Activated T-cell treated with anti-CD3 and anti-CD28 coated beads for 1 hour (primary cell): ENCODE measurements around the gene TPCN2.

Source experiments
- DNase-seq: peaks from one replicate; pipeline ENCODE4 v3.0.0-alpha.2; 2020; ENCODE audit warnings: low read depth

The TPCN2 gene

GRCh38 chr11:69010964-69011623 lies 37.6 kb upstream of the TPCN2 start:
- peak; percentile 7 for DNase-seq

DNA sequence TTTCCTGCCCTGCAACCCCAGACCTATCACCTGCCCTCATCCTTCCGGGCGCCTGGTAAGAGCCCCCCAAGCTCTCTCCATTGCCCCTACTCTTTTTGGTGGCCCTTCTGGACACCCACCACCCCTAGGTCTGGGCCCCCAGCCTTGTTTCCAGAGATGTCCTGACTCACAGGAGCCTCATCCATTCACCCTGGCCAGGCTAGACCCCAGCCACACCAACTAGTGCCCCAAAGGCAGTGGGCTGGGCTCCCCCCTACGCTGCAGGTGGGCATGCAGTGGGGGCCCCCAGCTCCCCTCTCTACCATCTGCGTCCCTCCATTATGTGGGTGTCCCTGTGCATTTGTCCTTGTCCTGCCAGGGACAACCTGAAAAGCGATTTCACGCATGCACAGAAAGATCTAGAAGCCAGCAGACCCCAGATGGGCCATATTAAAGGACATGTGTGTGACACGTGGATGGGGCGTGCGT lies 37.1 kb upstream of the TPCN2 start:
- DNase-seq, result no peak

DNA sequence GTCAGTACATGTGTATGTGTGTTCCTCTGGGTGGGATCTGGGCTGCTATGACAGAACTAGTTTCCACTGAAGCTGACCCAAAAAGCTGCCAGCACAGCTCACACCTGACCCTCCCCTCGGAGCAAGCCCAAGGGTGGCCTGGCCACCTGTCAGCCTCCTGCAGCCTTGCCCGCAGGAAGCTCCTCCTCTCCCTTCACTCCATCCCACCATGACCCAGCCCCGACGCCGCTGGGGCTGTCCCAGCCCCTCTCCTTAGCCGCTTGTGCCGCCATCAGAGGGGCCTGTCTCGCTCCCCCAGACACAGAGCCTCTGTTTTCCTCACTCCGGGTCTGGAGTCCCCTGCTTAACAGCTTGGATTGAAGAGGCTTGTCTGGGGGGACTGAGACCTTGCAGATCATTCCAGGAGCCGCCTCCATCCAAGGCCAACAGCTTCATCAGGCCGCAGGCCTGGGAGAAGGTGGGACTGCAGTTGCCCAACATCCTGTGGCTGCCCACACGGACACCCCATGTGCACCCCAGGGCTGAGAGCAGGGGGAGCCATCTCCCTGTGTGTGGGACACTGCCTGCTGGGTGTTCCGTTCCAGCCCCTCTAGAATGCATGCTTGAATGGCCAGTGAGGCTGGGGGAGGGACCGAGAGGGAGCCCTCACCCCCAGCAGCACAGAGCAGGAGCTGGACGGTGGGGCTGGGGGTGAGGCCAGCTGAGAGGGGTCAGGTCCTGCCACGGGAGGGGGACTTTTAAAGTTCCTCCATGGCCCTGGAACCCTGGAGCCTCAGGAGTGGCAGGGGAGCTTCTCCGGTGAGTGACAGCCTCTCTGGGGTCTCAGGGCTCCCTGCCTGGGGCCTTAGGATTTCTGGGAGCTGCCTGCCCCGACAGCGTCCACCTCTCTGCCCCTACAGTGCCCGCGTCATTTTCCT lies 36.4 kb upstream of the TPCN2 start:
- DNase-seq, result no peak

GRCh38 chr11:69013009-69013951 lies 35.5 kb upstream of the TPCN2 start, which contains the start of gene MRGPRF:
Gene MRGPRF, minus strand, starts transcription at chr11:69013246. Its CDS starts 3,345 bp downstream, at chr11:69009901.
- no peak for DNase-seq

DNA sequence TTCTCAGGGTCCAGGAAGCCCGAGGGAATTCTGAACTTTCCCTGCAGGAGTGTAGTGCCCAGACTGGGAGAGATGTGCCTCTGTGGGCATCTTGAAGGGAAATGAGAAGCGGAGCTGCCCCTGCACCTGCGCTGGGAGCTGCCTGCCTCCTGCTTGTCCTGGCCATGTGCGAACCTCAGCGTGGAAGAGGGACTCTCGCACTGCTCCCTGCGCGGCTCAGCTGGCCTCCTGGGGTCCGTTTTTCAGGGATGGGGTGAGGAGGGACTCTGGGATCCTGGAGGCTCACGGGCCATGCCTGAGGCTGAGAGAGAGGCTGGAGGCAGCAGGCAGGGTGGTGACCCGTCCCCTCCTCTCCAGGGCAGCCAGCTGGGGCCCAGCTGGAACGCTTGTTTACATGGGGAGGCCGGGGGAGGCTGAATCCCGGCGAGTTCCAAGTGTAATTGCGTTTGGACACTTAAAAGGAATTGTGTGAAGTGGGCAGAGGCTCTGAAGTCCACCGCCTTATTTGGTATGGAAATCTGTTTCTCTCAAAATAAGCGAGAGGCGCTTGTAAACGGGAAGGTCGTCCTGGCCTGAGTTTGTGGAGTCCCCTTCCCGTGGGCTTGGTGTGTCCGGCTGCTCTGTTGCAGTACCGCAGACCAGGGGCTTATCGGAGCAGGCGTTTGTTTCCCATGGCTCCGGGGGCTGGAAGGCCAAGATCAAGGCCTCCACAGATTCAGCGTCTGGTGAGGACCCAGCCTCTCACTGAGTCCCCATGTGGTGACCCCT lies 34.5 kb upstream of the TPCN2 start:
- DNase-seq, result no peak

DNA sequence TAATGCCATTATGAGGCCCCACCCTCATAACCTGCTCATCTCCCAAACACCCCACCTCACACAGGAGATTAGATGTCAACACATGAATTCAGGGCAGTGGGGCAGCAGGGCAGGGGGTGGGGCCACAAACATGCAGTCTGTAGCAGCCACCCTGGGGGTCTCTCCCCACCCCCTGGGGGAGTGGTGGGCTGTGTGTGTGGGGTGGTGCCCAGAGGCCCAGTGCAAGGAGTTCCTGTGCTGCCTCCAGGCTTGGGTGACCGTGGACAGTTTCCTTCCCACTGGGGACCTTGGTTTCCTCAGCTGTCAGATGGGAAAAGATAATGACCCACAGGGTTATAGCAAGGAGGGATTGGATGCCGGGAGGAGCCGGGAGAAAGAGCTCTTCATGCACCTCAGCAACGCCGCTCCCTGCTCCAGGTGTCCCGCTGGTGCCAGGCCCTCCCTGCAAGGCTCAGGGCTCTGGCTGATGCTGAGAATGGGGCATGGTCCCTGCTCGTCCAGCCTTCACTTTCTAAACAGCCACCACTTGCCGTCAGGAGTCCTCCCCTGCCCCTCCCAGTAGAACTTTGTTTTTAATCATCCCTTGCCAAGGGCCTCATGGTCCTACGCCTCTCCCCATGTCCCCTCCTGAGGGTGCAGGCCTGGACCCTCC lies 33.7 kb upstream of the TPCN2 start:
- no peak for DNase-seq

GRCh38 chr11:69017951-69018350 lies 30.8 kb upstream of the TPCN2 start:
- no peak for DNase-seq

DNA sequence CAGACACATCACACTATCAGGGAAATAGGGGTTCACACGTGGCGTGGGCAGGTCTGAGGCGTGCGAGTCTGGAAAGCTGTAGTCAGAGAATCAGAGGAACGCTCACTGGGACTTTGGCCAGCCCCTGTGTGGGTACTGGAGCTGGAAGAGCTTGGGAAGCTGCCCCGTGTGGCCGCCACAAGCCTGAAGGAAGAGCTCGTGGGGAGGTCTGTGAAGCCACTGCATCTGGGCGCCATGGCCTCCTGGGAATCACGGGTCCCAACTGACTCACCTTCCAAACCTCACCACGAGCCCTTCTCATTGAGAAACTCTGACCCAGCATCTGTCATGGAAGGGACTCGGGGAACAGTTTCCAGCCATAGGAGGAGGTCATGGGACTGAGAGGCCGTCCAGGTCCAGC lies 29.8 kb upstream of the TPCN2 start:
- no peak for DNase-seq

- DNase-seq, result no peak
Measured at GRCh38 chr11:69022260-69022659, 26.5 kb upstream of the TPCN2 start.

DNA sequence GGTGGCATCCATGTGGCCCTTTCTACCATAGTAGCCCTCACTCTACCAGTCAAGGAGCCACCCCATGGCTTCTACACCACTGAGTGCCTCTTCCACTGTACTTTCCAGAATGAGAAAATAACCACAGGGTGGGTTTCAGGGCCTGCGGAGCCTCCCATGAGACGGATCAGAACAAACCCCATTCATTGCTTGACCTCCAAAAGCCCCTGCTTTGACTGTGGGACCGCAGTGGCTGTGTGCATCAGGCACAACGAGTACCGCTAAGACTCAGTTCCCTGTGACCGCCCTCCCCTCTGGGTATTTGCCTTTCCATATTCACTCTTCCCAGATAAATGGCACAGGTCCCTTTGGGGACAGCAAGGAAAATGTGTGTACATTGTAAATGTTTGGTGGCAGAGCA lies 24.2 kb upstream of the TPCN2 start:
- DNase-seq, result no peak

GRCh38 chr11:69027704-69028372 lies 20.9 kb upstream of the TPCN2 start:
- no peak for DNase-seq

GRCh38 chr11:69030301-69030700 lies 18.4 kb upstream of the TPCN2 start:
- no peak for DNase-seq

DNA sequence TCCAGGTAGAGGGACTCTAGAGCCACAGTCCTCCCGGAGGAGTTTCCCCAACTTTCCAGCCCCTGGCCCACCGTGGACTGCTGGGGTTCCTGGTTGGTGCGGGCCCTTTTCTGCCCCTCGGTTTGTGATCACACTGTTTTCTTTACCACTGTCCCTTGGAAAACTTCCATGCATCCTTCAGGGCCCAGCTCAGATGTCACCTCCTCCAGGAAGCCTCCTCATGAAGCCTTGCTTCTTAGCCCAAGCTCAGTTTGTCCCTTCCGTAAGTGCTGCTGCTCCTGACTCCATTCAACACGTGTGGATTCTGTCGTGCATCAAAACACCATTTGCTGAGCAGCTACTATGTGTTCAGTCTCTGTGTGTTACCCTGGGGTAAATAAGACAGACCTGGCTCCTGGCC lies 15.9 kb upstream of the TPCN2 start:
- DNase-seq, result no peak

DNA sequence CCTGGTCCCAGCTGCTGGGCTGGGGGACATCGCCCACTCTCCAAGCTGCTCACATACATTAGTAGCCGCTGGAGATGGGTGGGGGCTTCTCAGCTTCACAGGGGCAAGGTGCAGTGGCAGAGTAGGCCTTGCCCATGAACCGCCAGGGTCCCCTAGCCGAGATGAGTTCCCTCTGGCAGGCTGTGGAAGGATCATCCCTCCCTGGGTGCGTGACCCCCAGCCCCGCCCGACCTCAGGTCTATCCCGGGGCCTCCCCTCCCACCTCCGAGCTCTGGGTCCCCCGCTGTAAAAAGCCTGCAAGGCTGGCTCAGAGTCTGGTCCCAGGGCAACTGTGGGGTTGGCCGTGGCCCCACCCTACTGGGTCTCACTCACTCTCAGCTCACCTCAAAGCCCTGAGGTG lies 15.3 kb upstream of the TPCN2 start:
- no peak for DNase-seq

GRCh38 chr11:69034123-69034867 lies 14.4 kb upstream of the TPCN2 start:
- no peak for DNase-seq

DNA sequence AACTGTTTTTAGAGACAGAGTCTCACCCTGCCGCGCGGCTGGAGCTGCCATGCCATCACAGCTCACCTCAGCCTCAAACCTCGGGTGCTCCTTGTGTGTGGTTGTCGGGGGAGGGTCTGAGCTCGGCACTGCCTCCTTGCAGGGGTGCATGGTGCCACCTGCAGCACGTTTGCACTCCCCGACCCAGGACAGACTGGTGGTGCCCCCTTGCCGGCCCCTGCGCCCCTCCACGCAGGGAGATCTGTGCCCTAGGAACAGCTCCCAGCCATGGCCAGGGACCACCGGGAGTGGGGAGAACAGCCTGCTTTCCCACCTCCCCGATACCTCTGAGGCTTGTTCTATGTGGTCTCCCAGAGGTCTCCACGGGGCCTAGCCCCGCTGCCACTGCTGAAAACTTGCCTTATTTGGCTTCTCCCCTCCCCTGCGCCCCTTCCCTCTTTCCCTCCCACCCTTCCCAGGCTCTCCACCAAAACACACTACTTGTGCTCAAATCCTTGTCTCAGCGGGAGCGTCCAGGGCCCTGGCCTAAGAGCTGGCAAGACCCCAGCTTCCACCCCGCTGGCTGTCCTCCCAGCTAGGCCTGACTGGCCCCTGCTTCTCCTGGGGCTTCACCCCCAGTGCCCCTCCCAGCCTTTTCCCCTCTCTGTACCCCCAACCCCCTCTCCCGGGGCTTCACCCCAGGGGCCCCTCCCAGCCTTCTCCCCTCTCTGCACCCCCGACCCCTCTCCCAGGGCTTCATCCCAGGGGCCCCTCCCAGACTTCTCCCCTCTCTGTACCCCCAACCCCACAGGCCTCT lies 13.4 kb upstream of the TPCN2 start:
- DNase-seq, result no peak

- no peak for DNase-seq
Measured at GRCh38 chr11:69035946-69036340, 12.8 kb upstream of the TPCN2 start.

GRCh38 chr11:69037074-69037473 lies 11.7 kb upstream of the TPCN2 start:
- no peak for DNase-seq

GRCh38 chr11:69037544-69037943 lies 11.2 kb upstream of the TPCN2 start:
- DNase-seq, result no peak
